CD4-positive, alpha-beta T cell (primary cell): ENCODE results near the gene TSKU. TPM values are rescaled to one million over a fixed set of nuclear protein-coding genes. Genes with fewer than 3 reads are reported as not detected.
"Not testable (repeated sequence)": the region's sequence is repeated elsewhere in the genome, so short reads cannot be mapped to it uniquely, and the experiment has no call there.

Experiments
- ATAC-seq: fragments of 200-7000 bp; cut with Tn5 transposase; one replicate; pipeline ENCODE4 v1.10.0; 2022; ENCODE audit warnings: mild to moderate bottlenecking; ENCODE audit not compliant: poor library complexity
- CTCF ChIA-PET: fragments of 350-600 bp; sonication (Branson Sonifier 250); formaldehyde crosslinking; loops from one replicate; lab custom pipeline; 2021; ENCODE audit warnings: antibody characterized with exemption, inconsistent platforms; lab: Charles Lee
- POLR2A ChIA-PET: fragments of 350-600 bp; sonication (Branson Sonifier 250); formaldehyde crosslinking; loops from one replicate; lab custom pipeline; 2021; ENCODE audit warnings: antibody characterized with exemption, inconsistent platforms; lab: Charles Lee
- DNase-seq, 14 experiments: peaks; one replicate each; pipeline ENCODE4 v3.0.0-alpha.2; 2013 to 2020; ENCODE audit warnings: mixed read lengths in 2 of 14
- H3K27ac ChIP-seq, 2 donors: one replicate each; pipeline versions ENCODE4 v1.5.1 to v1.7.0; 2013; ENCODE audit warnings: low read length in 2 of 2, low read depth in 1 of 2, mild to moderate bottlenecking in 1 of 2
- H3K27me3 ChIP-seq, 2 experiments: 1 replicate in 1 of 2; 2 replicates in 1 of 2; pipeline versions ENCODE4 v1.6.1 to v1.7.0; 2013; ENCODE audit warnings: low read length in 2 of 2, control low read depth in 1 of 2, mild to moderate bottlenecking in 1 of 2, moderate library complexity in 1 of 2; ENCODE audit not compliant: insufficient read depth in 2 of 2, control insufficient read depth in 1 of 2
- H3K36me3 ChIP-seq: one replicate; pipeline ENCODE4 v1.6.1; 2013; ENCODE audit warnings: low read length, control low read depth; ENCODE audit not compliant: insufficient read depth
- H3K4me1 ChIP-seq: one replicate; pipeline ENCODE4 v1.6.1; 2013; ENCODE audit warnings: low read length, control low read depth; ENCODE audit not compliant: insufficient read depth
- H3K4me3 ChIP-seq: one replicate; pipeline ENCODE4 v1.5.1; 2013; ENCODE audit warnings: mild to moderate bottlenecking, low read length, moderate library complexity
- H3K9me3 ChIP-seq, 2 experiments: 1 replicate in 1 of 2; 2 replicates in 1 of 2; pipeline versions ENCODE4 v1.6.1 to v1.7.0; 2013; ENCODE audit warnings: low read length in 2 of 2, mild to moderate bottlenecking in 2 of 2, control low read depth in 1 of 2, moderate library complexity in 1 of 2; ENCODE audit not compliant: control insufficient read depth in 1 of 2, insufficient read depth in 1 of 2
- H3K27ac Mint-ChIP-seq: one replicate; pipeline ENCODE4 v1.8.0; 2020; ENCODE audit warnings: mixed read lengths
- H3K27me3 Mint-ChIP-seq: one replicate; pipeline ENCODE4 v1.8.0; 2021; ENCODE audit warnings: mixed read lengths
- H3K36me3 Mint-ChIP-seq: one replicate; pipeline ENCODE4 v1.8.0; 2021; ENCODE audit warnings: low read depth, mixed read lengths
- H3K4me1 Mint-ChIP-seq: one replicate; pipeline ENCODE4 v1.8.0; 2021; ENCODE audit warnings: low read depth, mixed read lengths
- H3K4me3 Mint-ChIP-seq: one replicate; pipeline ENCODE4 v1.8.0; 2020; ENCODE audit warnings: mild to moderate bottlenecking, mixed read lengths
- H3K9me3 Mint-ChIP-seq: one replicate; pipeline ENCODE4 v1.8.0; 2020; ENCODE audit warnings: mixed read lengths
- intact Hi-C, 2 experiments: fragments of 100-400 bp; cut with DNase I in 1 of 2; cut with micrococcal nuclease in 1 of 2; formaldehyde crosslinking; loops; one replicate each; pipeline versions ENCODE4 v1.15.1 to v1.9.0; 2023 to 2025; cut with DNase I, micrococcal nuclease
- polyA plus RNA-seq, 2 donors: library from polyadenylated mRNA; unstranded; fragments of 120-200 nt; gene quantifications; one replicate each; pipeline ENCODE4 v1.2.1, GENCODE V29; 2013
- total RNA-seq, 174 experiments: library from RNA in 2 of 174; stranded (reverse) in 2 of 174; gene quantifications; one replicate each; pipeline ENCODE4 v1.2.3 and lab custom pipeline; 2021 to 2026
- TF ChIP-seq, protein P1 (sequence below): fragments of 200-600 bp; IDR thresholded peaks from one replicate; pipeline ENCODE4 v1.8.0; 2022; ENCODE audit warnings: antibody characterized with exemption, mild to moderate bottlenecking

Gene TSKU, protein sequence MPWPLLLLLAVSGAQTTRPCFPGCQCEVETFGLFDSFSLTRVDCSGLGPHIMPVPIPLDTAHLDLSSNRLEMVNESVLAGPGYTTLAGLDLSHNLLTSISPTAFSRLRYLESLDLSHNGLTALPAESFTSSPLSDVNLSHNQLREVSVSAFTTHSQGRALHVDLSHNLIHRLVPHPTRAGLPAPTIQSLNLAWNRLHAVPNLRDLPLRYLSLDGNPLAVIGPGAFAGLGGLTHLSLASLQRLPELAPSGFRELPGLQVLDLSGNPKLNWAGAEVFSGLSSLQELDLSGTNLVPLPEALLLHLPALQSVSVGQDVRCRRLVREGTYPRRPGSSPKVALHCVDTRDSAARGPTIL
- total RNA-seq (under 1 TPM in 1 of 2 experiments, not detected in 1; 0.06 TPM), total RNA-seq (lab: John Stamatoyannopoulos, UW) (0 to 12.3 (median 0.11) reads per million in 172 experiments)
- polyA plus RNA-seq (2013, experiment 1 of 2), result 0.05 TPM
- 0.61 TPM for polyA plus RNA-seq (2013, experiment 2 of 2)

DNA sequence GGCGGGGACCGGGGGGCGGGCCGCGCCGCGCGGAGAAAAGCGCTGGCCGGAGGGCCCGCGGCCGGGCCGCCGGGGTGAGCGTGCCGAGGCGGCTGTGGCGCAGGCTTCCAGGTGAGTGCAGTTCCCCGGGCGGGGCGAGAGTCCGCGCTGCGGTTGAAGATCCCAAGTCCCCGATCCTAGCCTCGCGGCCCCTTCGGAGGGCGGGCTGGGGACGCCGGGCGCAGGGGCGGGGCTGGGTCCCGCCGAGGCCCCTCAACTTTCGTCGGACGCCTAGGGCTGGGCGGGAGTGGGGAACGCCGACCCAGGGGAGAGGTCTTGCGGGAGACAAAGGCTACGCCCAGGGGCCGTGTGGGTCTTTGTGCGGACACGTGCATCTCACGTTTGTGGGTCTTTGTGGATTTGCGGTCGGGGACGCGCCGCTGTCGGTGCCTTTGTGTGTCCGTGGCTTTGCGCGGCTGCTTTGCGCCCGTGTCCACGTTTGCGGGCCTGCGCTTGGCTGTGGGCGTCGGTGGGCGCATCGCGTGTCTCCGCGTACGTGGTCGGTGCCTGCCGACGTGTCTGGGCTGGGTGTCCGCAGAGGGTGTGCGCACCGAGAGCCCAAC, at the start of gene TSKU:
Gene TSKU, plus strand, starts transcription at position 63 of the 602 bp plus-strand sequence. CDS start 12,261 bp downstream, outside the sequence.
- H3K27me3 Mint-ChIP-seq, result peaks cover 56% of the 10 kb centered on the region
- Histone ChIP-seq H3K27me3 (peaks cover 32 to 41% of the 10 kb centered on the region in 2 experiments), H3K9me3 (peaks cover 0 to 8% of the 10 kb centered on the region in 2 experiments), H3K36me3 (no peaks in the 10 kb centered on the region), H3K4me3 (peak within 1 kb of the TSS; percentile 47), H3K27ac (no peak within 1 kb of the TSS), H3K4me1 (peaks cover 20% of the 10 kb centered on the region)
- H3K36me3 Mint-ChIP-seq, result no peaks in the 10 kb centered on the region
- TF ChIP-seq, protein P1, sequence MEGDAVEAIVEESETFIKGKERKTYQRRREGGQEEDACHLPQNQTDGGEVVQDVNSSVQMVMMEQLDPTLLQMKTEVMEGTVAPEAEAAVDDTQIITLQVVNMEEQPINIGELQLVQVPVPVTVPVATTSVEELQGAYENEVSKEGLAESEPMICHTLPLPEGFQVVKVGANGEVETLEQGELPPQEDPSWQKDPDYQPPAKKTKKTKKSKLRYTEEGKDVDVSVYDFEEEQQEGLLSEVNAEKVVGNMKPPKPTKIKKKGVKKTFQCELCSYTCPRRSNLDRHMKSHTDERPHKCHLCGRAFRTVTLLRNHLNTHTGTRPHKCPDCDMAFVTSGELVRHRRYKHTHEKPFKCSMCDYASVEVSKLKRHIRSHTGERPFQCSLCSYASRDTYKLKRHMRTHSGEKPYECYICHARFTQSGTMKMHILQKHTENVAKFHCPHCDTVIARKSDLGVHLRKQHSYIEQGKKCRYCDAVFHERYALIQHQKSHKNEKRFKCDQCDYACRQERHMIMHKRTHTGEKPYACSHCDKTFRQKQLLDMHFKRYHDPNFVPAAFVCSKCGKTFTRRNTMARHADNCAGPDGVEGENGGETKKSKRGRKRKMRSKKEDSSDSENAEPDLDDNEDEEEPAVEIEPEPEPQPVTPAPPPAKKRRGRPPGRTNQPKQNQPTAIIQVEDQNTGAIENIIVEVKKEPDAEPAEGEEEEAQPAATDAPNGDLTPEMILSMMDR, result no peak
- intact Hi-C loops, result no loop called here
- H3K4me1 Mint-ChIP-seq, result no peaks in the 10 kb centered on the region
- POLR2A ChIA-PET, result no interaction called here
- ATAC-seq (no peak), DNase-seq (no peak)
- CTCF ChIA-PET, result no interaction called here
- H3K27ac Mint-ChIP-seq, result no peak within 1 kb of the TSS
- no peaks in the 10 kb centered on the region for H3K9me3 Mint-ChIP-seq
- peak within 1 kb of the TSS; percentile 78 for H3K4me3 Mint-ChIP-seq

DNA sequence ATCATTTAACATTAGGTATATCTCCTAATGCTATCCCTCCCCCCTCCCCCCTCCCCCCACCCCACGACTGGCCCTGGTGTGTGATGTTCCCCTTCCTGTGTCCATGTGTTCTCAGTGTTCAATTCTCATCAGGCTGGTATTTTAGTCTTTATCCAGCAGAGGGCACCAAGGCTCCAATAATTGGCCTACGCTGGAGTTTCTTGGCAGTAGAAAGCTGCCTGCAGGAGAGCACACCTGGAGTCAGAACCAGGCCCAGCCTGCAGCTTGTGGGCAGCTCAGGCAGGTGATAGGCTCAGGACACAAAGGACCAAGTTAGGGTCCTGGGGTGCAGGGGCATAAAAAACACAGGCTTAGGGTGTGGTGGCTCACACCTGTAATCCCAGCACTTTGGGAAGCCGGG, 49.2 kb upstream of the TSKU start:
- TF ChIP-seq, protein P1, result peak; percentile 57
- H3K27me3 Mint-ChIP-seq, result not testable (repeated sequence)
- ATAC-seq, result peak; percentile 70

DNA sequence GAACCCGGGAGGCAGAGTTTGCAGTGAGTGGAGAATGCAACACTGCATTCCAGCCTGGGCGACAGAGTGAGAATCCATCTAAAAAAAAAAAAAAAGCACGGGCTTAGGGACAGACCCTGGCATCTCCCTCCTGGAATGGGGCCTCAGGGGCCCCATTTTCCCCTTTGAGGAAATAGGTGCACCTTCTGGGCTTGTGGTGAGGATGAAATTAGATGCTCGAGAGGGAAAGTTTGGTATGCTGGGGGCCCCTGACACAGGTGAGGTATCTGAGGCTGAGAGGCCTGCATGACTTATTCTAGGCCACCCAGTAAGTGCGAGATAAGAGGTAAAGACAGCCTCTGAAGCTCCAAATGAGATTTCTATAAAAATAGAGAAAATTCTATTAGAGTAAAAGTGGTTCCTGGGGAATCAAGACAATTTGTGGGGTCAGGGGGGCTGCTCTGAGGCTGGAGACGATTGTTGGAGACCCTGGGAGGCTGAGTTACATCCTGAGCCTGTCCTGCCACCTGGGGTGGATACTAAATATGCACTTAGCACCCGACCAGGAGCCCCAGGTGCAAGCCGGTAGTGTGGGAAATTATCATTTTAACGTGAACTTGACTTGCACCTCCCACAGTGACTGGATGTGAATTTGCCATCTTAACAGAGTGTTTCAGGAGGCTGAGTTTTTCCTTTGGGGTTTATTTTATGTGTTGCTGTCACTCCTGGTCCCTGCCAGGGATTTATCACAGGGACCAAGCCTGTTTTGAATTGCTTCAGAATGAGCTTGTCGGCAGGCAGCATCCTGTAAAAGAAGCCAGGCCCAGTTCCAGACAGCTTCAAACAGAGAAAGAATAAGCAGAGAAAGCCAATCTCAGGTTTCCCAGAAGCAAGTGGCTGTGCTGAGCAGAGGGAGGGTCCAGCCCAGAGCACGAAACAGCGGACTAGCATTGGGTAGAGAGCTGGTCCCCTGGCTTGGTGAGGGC, 48.4 kb upstream of the TSKU start:
- DNase-seq (no peak), ATAC-seq (no peak)
- no peaks in the 10 kb centered on the region for H3K4me1 Mint-ChIP-seq
- Histone ChIP-seq H3K9me3 (no peaks in the 10 kb centered on the region), H3K27ac (no peak overlapping the region), H3K4me3 (no peak overlapping the region), H3K4me1 (peaks cover 3% of the 10 kb centered on the region), H3K27me3 (no peaks in the 10 kb centered on the region), H3K36me3 (no peaks in the 10 kb centered on the region)
- ChIA-PET CTCF (interaction anchor here (0.6 to 1.3 kb wide), 3 partner anchors 13 to 65 kb away, joined by 3 to 4 read pairs (median 3); no protein-coding TSS in a partner anchor), POLR2A (no interaction called here)
- intact Hi-C loops, result loop anchor here (1.0 to 10.0 kb wide), 6 partner anchors 65 to 880 kb away; no protein-coding TSS in a partner anchor
- peaks cover under 1% of the 10 kb centered on the region for H3K27me3 Mint-ChIP-seq
- no peaks in the 10 kb centered on the region for H3K36me3 Mint-ChIP-seq
- no peak overlapping the region for H3K4me3 Mint-ChIP-seq
- H3K9me3 Mint-ChIP-seq, result no peaks in the 10 kb centered on the region
- TF ChIP-seq, protein P1, result no peak
- no peak overlapping the region for H3K27ac Mint-ChIP-seq

More for the DNA sequence above, 49.2 kb upstream of the TSKU start:
- H3K36me3 Mint-ChIP-seq, H3K36me3 ChIP-seq, H3K4me1 Mint-ChIP-seq, H3K9me3 Mint-ChIP-seq, H3K4me3 ChIP-seq, H3K27ac ChIP-seq, POLR2A ChIA-PET, H3K9me3 ChIP-seq, H3K4me3 Mint-ChIP-seq, H3K4me1 ChIP-seq, H3K27me3 ChIP-seq, H3K27ac Mint-ChIP-seq: not testable (repeated sequence)
- peak in 11 of 14 experiments; percentile 4 to 78 (median 39) for DNase-seq
- CTCF ChIA-PET, result interaction anchor here (0.6 to 1.3 kb wide), 3 partner anchors 12 to 66 kb away, joined by 3 to 4 read pairs (median 3); no protein-coding TSS in a partner anchor
- intact Hi-C loops, result loop anchor here (1.0 to 10.0 kb wide), 6 partner anchors 65 to 881 kb away; no protein-coding TSS in a partner anchor
